ENCODE results near the gene IGFL4. TPM values are rescaled to one million over a fixed set of nuclear protein-coding genes. Genes with fewer than 3 reads are reported as not detected.

The IGFL4 gene
- total RNA-seq, 2 donors from 2014 or later: 0.33 to 0.60 TPM

- Histone ChIP-seq H3K36me3 (ENCODE audit: control insufficient read depth, insufficient read depth, low read length) (no peaks in the 10 kb centered on the region), H3K9me3 (ENCODE audit: control insufficient read depth, low read length) (no peaks in the 10 kb centered on the region), H3K27ac (ENCODE audit: low read depth, low read length) (no peak overlapping the region), H3K27me3 (ENCODE audit: control insufficient read depth, insufficient read depth, low read length, poor library complexity, severe bottlenecking) (peaks cover 38% of the 10 kb centered on the region), H3K9ac (ENCODE audit: extremely low read depth, low read length, poor library complexity, severe bottlenecking) (no peak overlapping the region), H3K4me1 (ENCODE audit: control insufficient read depth, insufficient read depth, low read length) (no peaks in the 10 kb centered on the region), H3K4me3 (ENCODE audit: low read length) (peak overlapping the region; percentile 70)
- peaks cover 3% of the 10 kb centered on the region for H3K36me3 Mint-ChIP-seq (ENCODE audit: low read depth)
- WGBS, 2 experiments (ENCODE audit: insufficient coverage in 1 of 2, insufficient read length in 1 of 2): 3 to 4% methylated on average over 23 to 48 of the region's 48 CpGs
- peaks cover 38% of the 10 kb centered on the region for H3K27me3 Mint-ChIP-seq (ENCODE audit: insufficient read depth)
- H3K4me3 Mint-ChIP-seq: peak overlapping the region; percentile 48
- no peaks in the 10 kb centered on the region for H3K9me3 Mint-ChIP-seq
- H3K4me1 Mint-ChIP-seq: peaks cover 11% of the 10 kb centered on the region
- peak; percentile 93 for TF ChIP-seq CTCF (conservative IDR thresholded peaks at IDR 0.05)
- peak; percentile 96 for DNase-seq
- peak overlapping the region; percentile 30 for H3K27ac Mint-ChIP-seq
These were observed 24.2 kb downstream of the IGFL4 start for GRCh38 chr19:46016426-46017094.

DNA sequence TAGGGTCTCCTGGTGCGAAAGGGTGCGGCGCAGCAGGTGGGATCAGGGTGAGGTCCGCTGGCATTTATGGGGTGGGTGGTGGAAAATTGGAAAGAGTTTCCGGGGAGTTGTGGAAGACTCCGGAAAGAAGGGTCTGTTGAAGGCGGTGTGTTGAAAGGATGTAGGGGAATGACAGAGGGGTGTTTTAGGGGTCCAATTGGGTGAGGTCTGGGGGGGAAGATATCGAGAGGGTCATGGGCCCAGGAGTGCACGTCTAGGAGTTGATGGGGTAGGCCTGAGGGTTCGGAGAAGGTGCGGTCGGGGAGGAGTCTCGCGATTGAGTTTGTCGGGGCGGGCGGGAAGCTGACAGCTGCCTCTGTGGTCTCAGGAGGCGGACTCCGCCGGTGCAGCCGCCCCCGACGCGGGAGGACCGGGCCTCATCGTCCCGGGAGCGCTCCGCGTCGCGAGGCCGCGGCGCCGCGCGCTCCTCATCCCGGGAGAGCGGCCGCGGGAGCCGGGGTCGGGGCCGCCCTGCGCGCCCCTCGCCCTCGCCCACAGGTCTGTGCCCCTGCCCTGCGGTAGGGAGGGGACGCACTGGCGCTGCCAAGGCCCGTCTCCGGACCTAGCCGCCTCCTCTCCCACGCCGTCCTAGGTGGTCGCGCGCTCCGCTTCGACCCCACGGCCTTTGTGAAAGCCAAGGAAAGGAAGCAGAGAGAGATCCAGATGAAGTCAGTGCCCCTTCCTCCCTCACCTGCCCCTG lies 24.9 kb downstream of the IGFL4 start:
- Histone ChIP-seq H3K4me3 (ENCODE audit: low read length) (peak overlapping the region; percentile 70), H3K4me1 (ENCODE audit: control insufficient read depth, insufficient read depth, low read length) (no peaks in the 10 kb centered on the region), H3K9ac (ENCODE audit: extremely low read depth, low read length, poor library complexity, severe bottlenecking) (no peak overlapping the region), H3K27me3 (ENCODE audit: control insufficient read depth, insufficient read depth, low read length, poor library complexity, severe bottlenecking) (peaks cover 38% of the 10 kb centered on the region), H3K27ac (ENCODE audit: low read depth, low read length) (no peak overlapping the region), H3K9me3 (ENCODE audit: control insufficient read depth, low read length) (no peaks in the 10 kb centered on the region), H3K36me3 (ENCODE audit: control insufficient read depth, insufficient read depth, low read length) (peaks cover under 1% of the 10 kb centered on the region)
- H3K36me3 Mint-ChIP-seq (ENCODE audit: low read depth): peaks cover 4% of the 10 kb centered on the region
- H3K4me3 Mint-ChIP-seq: peak overlapping the region; percentile 48
- H3K4me1 Mint-ChIP-seq: peaks cover 11% of the 10 kb centered on the region
- no peak for TF ChIP-seq CTCF (conservative IDR thresholded peaks at IDR 0.05)
- WGBS, 2 experiments (ENCODE audit: insufficient coverage in 1 of 2, insufficient read length in 1 of 2): 8 to 16% methylated on average over 32 to 63 of the region's 63 CpGs
- peak; percentile 70 for DNase-seq
- H3K27ac Mint-ChIP-seq: no peak overlapping the region
- no peaks in the 10 kb centered on the region for H3K9me3 Mint-ChIP-seq
- H3K27me3 Mint-ChIP-seq (ENCODE audit: insufficient read depth): peaks cover 38% of the 10 kb centered on the region

GRCh38 chr19:46014941-46015686 lies 25.7 kb downstream of the IGFL4 start:
- Histone ChIP-seq H3K9ac (ENCODE audit: extremely low read depth, low read length, poor library complexity, severe bottlenecking) (no peak overlapping the region), H3K36me3 (ENCODE audit: control insufficient read depth, insufficient read depth, low read length) (peaks cover 4% of the 10 kb centered on the region), H3K27me3 (ENCODE audit: control insufficient read depth, insufficient read depth, low read length, poor library complexity, severe bottlenecking) (peaks cover 38% of the 10 kb centered on the region), H3K4me1 (ENCODE audit: control insufficient read depth, insufficient read depth, low read length) (no peaks in the 10 kb centered on the region), H3K9me3 (ENCODE audit: control insufficient read depth, low read length) (no peaks in the 10 kb centered on the region), H3K4me3 (ENCODE audit: low read length) (peak overlapping the region; percentile 54), H3K27ac (ENCODE audit: low read depth, low read length) (no peak overlapping the region)
- Mint-ChIP-seq H3K27ac (no peak overlapping the region), H3K27me3 (ENCODE audit: insufficient read depth) (peaks cover 38% of the 10 kb centered on the region), H3K4me1 (peaks cover 11% of the 10 kb centered on the region), H3K36me3 (ENCODE audit: low read depth) (peaks cover 11% of the 10 kb centered on the region), H3K4me3 (peak overlapping the region; percentile 48), H3K9me3 (no peaks in the 10 kb centered on the region)
- TF ChIP-seq CTCF (conservative IDR thresholded peaks at IDR 0.05): no peak
- 0 to 4% methylated on average over 6 to 73 of the region's 74 CpGs for WGBS, 2 experiments (ENCODE audit: insufficient coverage in 1 of 2, insufficient read length in 1 of 2)
- peak; percentile 97 for DNase-seq

Data from endodermal cell (in vitro differentiated cells).